Stimulated activated CD4-positive, alpha-beta T cell treated with anti-CD3 and anti-CD28 coated beads, Interleukin-4, amount 100 ng/mL, for 24 hours (primary cell): Measurements from ENCODE around the gene PARD3B.

Source experiments
- DNase-seq: peaks from one replicate; pipeline ENCODE4 v3.0.0-alpha.2; 2020

Gene PARD3B

GRCh38 chr2:204972606-204973336, 427.5 kb downstream of the PARD3B start:
- DNase-seq: no peak

- DNase-seq: no peak
These were observed 428.3 kb downstream of the PARD3B start for GRCh38 chr2:204973616-204974015.

GRCh38 chr2:204974487-204974886, 429.2 kb downstream of the PARD3B start:
- DNase-seq: no peak

GRCh38 chr2:204977914-204978313, 432.6 kb downstream of the PARD3B start:
- DNase-seq: no peak

- DNase-seq: no peak
These were observed 437.0 kb downstream of the PARD3B start for GRCh38 chr2:204982303-204982702.

- DNase-seq: no peak
These were observed 439.2 kb downstream of the PARD3B start for GRCh38 chr2:204984518-204984917.

- no peak for DNase-seq
These were observed 441.4 kb downstream of the PARD3B start for GRCh38 chr2:204986641-204987040.

- no peak for DNase-seq
These were observed 443.6 kb downstream of the PARD3B start for GRCh38 chr2:204988836-204989235.

- DNase-seq: no peak
These were observed 444.6 kb downstream of the PARD3B start for GRCh38 chr2:204989877-204990276.

- no peak for DNase-seq
These were observed 456.2 kb downstream of the PARD3B start for GRCh38 chr2:205001300-205001966.

- DNase-seq: no peak
These were observed 457.1 kb downstream of the PARD3B start for GRCh38 chr2:205002390-205002789.

GRCh38 chr2:205003288-205003687, 458.0 kb downstream of the PARD3B start:
- DNase-seq: no peak

GRCh38 chr2:205010196-205010595, 464.9 kb downstream of the PARD3B start:
- no peak for DNase-seq

GRCh38 chr2:205011031-205011430, 465.8 kb downstream of the PARD3B start:
- no peak for DNase-seq

- DNase-seq: no peak
These were observed 467.7 kb downstream of the PARD3B start for GRCh38 chr2:205012961-205013360.

- no peak for DNase-seq
These were observed 468.3 kb downstream of the PARD3B start for GRCh38 chr2:205013586-205013985.

GRCh38 chr2:205014201-205014600, 468.9 kb downstream of the PARD3B start:
- no peak for DNase-seq

- no peak for DNase-seq
These were observed 472.1 kb downstream of the PARD3B start for GRCh38 chr2:205017381-205017780.

GRCh38 chr2:205017912-205018311, 472.6 kb downstream of the PARD3B start:
- DNase-seq: no peak

GRCh38 chr2:205020673-205021072, 475.4 kb downstream of the PARD3B start:
- no peak for DNase-seq

GRCh38 chr2:205022841-205023240, 477.6 kb downstream of the PARD3B start:
- DNase-seq: no peak

- DNase-seq: peak; percentile 54
These were observed 479.7 kb downstream of the PARD3B start for GRCh38 chr2:205024822-205025518.

- DNase-seq: no peak
These were observed 480.4 kb downstream of the PARD3B start for GRCh38 chr2:205025580-205026240.
